GM18861 (cell line): ENCODE results near the gene KIF6.

Experiments
- ATAC-seq: cut with Tn5 transposase; IDR thresholded peaks from one replicate; pipeline ENCODE4 v1.9.1; 2021; ENCODE audit not compliant: unreplicated experiment

Gene KIF6

GRCh38 chr6:39665861-39666260 is 59.3 kb downstream of the KIF6 start:
- no peak for ATAC-seq

GRCh38 chr6:39664173-39664572 is 61.0 kb downstream of the KIF6 start:
- no peak for ATAC-seq

GRCh38 chr6:39657355-39658135 is 67.7 kb downstream of the KIF6 start:
- no peak for ATAC-seq

- no peak for ATAC-seq
Measured at GRCh38 chr6:39654121-39654520, 71.1 kb downstream of the KIF6 start.

- no peak for ATAC-seq
Measured at GRCh38 chr6:39653612-39654011, 71.6 kb downstream of the KIF6 start.

GRCh38 chr6:39649996-39650395 is 75.2 kb downstream of the KIF6 start:
- ATAC-seq = no peak

- no peak for ATAC-seq
Measured at GRCh38 chr6:39646751-39647420, 78.3 kb downstream of the KIF6 start.

- ATAC-seq = no peak
Measured at GRCh38 chr6:39642270-39642669, 82.9 kb downstream of the KIF6 start.

GRCh38 chr6:39638126-39638822 is 86.9 kb downstream of the KIF6 start:
- ATAC-seq = no peak

GRCh38 chr6:39634646-39635341 is 90.4 kb downstream of the KIF6 start:
- ATAC-seq = no peak

GRCh38 chr6:39625209-39625608 is 100.0 kb downstream of the KIF6 start:
- no peak for ATAC-seq

- no peak for ATAC-seq
Measured at GRCh38 chr6:39623750-39624149, 101.5 kb downstream of the KIF6 start.

- no peak for ATAC-seq
Measured at GRCh38 chr6:39617520-39617919, 107.7 kb downstream of the KIF6 start.

GRCh38 chr6:39617026-39617425 is 108.2 kb downstream of the KIF6 start:
- ATAC-seq = no peak

GRCh38 chr6:39615622-39616021 is 109.6 kb downstream of the KIF6 start:
- peak; percentile 55 for ATAC-seq

GRCh38 chr6:39614393-39614950 is 110.7 kb downstream of the KIF6 start:
- no peak for ATAC-seq

GRCh38 chr6:39610221-39610620 is 115.0 kb downstream of the KIF6 start:
- no peak for ATAC-seq

- peak; percentile 72 for ATAC-seq
Measured at GRCh38 chr6:39608652-39609345, 116.4 kb downstream of the KIF6 start.

GRCh38 chr6:39602601-39603519 is 122.3 kb downstream of the KIF6 start:
- ATAC-seq = no peak
